Sigmoid colon (tissue), 7 donors: ENCODE results near the gene AXIN1. TPM values are rescaled to one million over a fixed set of nuclear protein-coding genes. Genes with fewer than 3 reads are reported as not detected.
"Not testable (repeated sequence)": the region's sequence is repeated elsewhere in the genome, so short reads cannot be mapped to it uniquely, and the experiment has no call there.

Source experiments
- DNase-seq: peaks from one replicate; pipeline ENCODE4 v3.0.0-alpha.2; 2019
- H3K27ac ChIP-seq, 4 donors: fragments of 200-600 bp; sonication (generic); one replicate each; pipeline ENCODE4 v1.5.1; 2016 to 2019; ENCODE audit warnings: mild to moderate bottlenecking in 1 of 4
- H3K27me3 ChIP-seq, 3 donors: fragments of 200-600 bp; sonication (generic); one replicate each; pipeline ENCODE4 v1.5.1; 2019; ENCODE audit warnings: mild to moderate bottlenecking in 1 of 3
- H3K36me3 ChIP-seq, 4 donors: fragments of 200-600 bp; sonication (generic); one replicate each; pipeline ENCODE4 v1.5.1; 2016 to 2019
- H3K4me1 ChIP-seq, 4 donors: fragments of 200-600 bp; sonication (generic); one replicate each; pipeline ENCODE4 v1.5.1; 2017 to 2019
- H3K4me3 ChIP-seq, 4 donors: fragments of 200-600 bp; sonication (generic); one replicate each; pipeline ENCODE4 v1.5.1; 2017 to 2019; ENCODE audit warnings: mild to moderate bottlenecking in 2 of 4, moderate library complexity in 1 of 4
- H3K9me3 ChIP-seq, 4 donors: fragments of 200-600 bp in 3 of 4; sonication (generic) in 3 of 4; one replicate each; pipeline versions ENCODE4 v1.5.1 to v1.6.1; 2013 to 2019
- CTCF ChIP-seq, 4 experiments: fragments of 450-650 bp in 3 of 4; fragments of 200-600 bp in 1 of 4; IDR thresholded peaks; one replicate each; pipeline ENCODE4 v1.5.1; 2016 to 2019; ENCODE audit warnings: antibody characterized with exemption in 4 of 4, mild to moderate bottlenecking in 3 of 4, moderate library complexity in 2 of 4
- EP300 ChIP-seq, 4 donors: sonication (generic); formaldehyde crosslinking; IDR thresholded peaks; one replicate each; pipeline ENCODE4 v1.6.1; 2017; ENCODE audit warnings: antibody characterized with exemption in 4 of 4
- POLR2A ChIP-seq, 2 donors: fragments of 450-650 bp; IDR thresholded peaks; one replicate each; pipeline ENCODE4 v1.6.1; 2016; ENCODE audit warnings: antibody characterized with exemption in 2 of 2, mild to moderate bottlenecking in 2 of 2, moderate library complexity in 2 of 2
- POLR2AphosphoS5 ChIP-seq, 4 donors: sonication (generic); formaldehyde crosslinking; IDR thresholded peaks; one replicate each; pipeline ENCODE4 v1.6.1; 2017; ENCODE audit warnings: antibody characterized with exemption in 4 of 4
- WGBS, 2 donors: extraction: QIAGEN DNeasy Blood & Tissue Kit; methylation state at CpG; one replicate each; pipeline ENCODE4 v1.1.7; 2013; 5-methylcytosine and 5-hydroxymethylcytosine counted together
- intact Hi-C: fragments of 100-400 bp; cut with DNase I; formaldehyde crosslinking; loops from one replicate; pipeline ENCODE4 v1.15.1; 2023
- polyA plus RNA-seq, 3 donors: library from polyadenylated mRNA; stranded (reverse); fragments of 200-250 nt; gene quantifications; one replicate each; pipeline ENCODE4 v1.2.3, GENCODE V29; 2013
- total RNA-seq, 4 donors: library from RNA; depleted of rRNA; stranded (reverse); fragments of >200 nt; gene quantifications; one replicate each; pipeline ENCODE4 v1.1.0, GENCODE V29; 2016
- donor health status: healthy with polysubstance abuse.
- donor health status: Bipolar disorder and iron deficiency.
- donor health status: healthy.

AXIN1 gene
- total and polyA plus RNA-seq, 7 donors, result 17.9 to 33.4 (median 28.2) TPM

GRCh38 chr16:259814-260253 is 92.7 kb downstream of the AXIN1 start:
- Histone ChIP-seq H3K27ac (no peak overlapping the region), H3K4me1 (no peaks in the 10 kb centered on the region), H3K9me3 (no peaks in the 10 kb centered on the region), H3K36me3 (peaks cover 40 to 85% (median 49%) of the 10 kb centered on the region in 4 donors), H3K4me3 (no peak overlapping the region), H3K27me3 (no peaks in the 10 kb centered on the region)
- 87 to 94% methylated on average over 13 of the region's 13 CpGs for WGBS, 2 donors
- no peak for DNase-seq
- TF ChIP-seq POLR2A (IDR thresholded peaks at IDR 0.05) (no peak), POLR2AphosphoS5 (IDR thresholded peaks at IDR 0.05) (no peak), EP300 (IDR thresholded peaks at IDR 0.05) (no peak), CTCF (IDR thresholded peaks at IDR 0.05) (no peak)
- intact Hi-C loops, result no loop called here

- Histone ChIP-seq H3K9me3 (no peaks in the 10 kb centered on the region), H3K4me3 (no peak overlapping the region), H3K27ac (no peak overlapping the region), H3K27me3 (no peaks in the 10 kb centered on the region), H3K36me3 (peaks cover 40 to 85% (median 49%) of the 10 kb centered on the region in 4 donors), H3K4me1 (no peaks in the 10 kb centered on the region)
- intact Hi-C loops, result no loop called here
- TF ChIP-seq CTCF (IDR thresholded peaks at IDR 0.05) (peak in 1 of 4 experiments; percentile 3), POLR2AphosphoS5 (IDR thresholded peaks at IDR 0.05) (no peak), POLR2A (IDR thresholded peaks at IDR 0.05) (no peak)
- DNase-seq, result no peak
- 86 to 88% methylated on average over 10 of the region's 10 CpGs for WGBS, 2 donors
These were observed 93.3 kb downstream of the AXIN1 start for GRCh38 chr16:259226-259625.

GRCh38 chr16:258091-258490 is 94.4 kb downstream of the AXIN1 start:
- H3K27me3 ChIP-seq, H3K4me1 ChIP-seq, H3K9me3 ChIP-seq, H3K27ac ChIP-seq, DNase-seq, H3K4me3 ChIP-seq, intact Hi-C loops: not testable (repeated sequence)
- peaks cover 32 to 85% (median 46%) of the 10 kb centered on the region in 4 donors for H3K36me3 ChIP-seq
- 94 to 97% methylated on average over 10 to 11 of the region's 13 CpGs for WGBS, 2 donors

- H3K36me3 ChIP-seq, result peaks cover 5 to 72% (median 32%) of the 10 kb centered on the region in 4 donors
- no peak overlapping the region for H3K4me3 ChIP-seq
- H3K27me3 ChIP-seq, result no peaks in the 10 kb centered on the region
- no peaks in the 10 kb centered on the region for H3K4me1 ChIP-seq
- intact Hi-C loops, result no loop called here
- TF ChIP-seq EP300 (IDR thresholded peaks at IDR 0.05) (no peak), POLR2A (IDR thresholded peaks at IDR 0.05) (no peak), CTCF (IDR thresholded peaks at IDR 0.05) (no peak), POLR2AphosphoS5 (IDR thresholded peaks at IDR 0.05) (no peak)
- H3K9me3 ChIP-seq, result no peaks in the 10 kb centered on the region
- H3K27ac ChIP-seq, result no peak overlapping the region
- no peak for DNase-seq
- 96% methylated on average over 6 of the region's 6 CpGs for WGBS, 2 donors
These were observed 97.3 kb downstream of the AXIN1 start for GRCh38 chr16:255183-255582.

GRCh38 chr16:254461-254860 is 98.1 kb downstream of the AXIN1 start:
- Histone ChIP-seq H3K27me3 (no peaks in the 10 kb centered on the region), H3K27ac (no peak overlapping the region), H3K36me3 (peaks cover 0 to 71% (median 25%) of the 10 kb centered on the region in 4 donors), H3K4me3 (no peak overlapping the region), H3K4me1 (no peaks in the 10 kb centered on the region), H3K9me3 (no peaks in the 10 kb centered on the region)
- intact Hi-C loops, result no loop called here
- DNase-seq, result no peak
- WGBS, 2 donors, result 96 to 98% methylated on average over 25 of the region's 25 CpGs
- TF ChIP-seq CTCF (IDR thresholded peaks at IDR 0.05) (no peak), POLR2A (IDR thresholded peaks at IDR 0.05) (no peak), EP300 (IDR thresholded peaks at IDR 0.05) (no peak), POLR2AphosphoS5 (IDR thresholded peaks at IDR 0.05) (no peak)
